ENCODE measurements around the gene CD247.

The CD247 gene

GRCh38 chr1:167457936-167458584, 60.3 kb downstream of the CD247 start:
- no peak for DNase-seq

- no peak for DNase-seq
Observed at GRCh38 chr1:167456926-167457325, 61.4 kb downstream of the CD247 start.

GRCh38 chr1:167456524-167456923, 61.8 kb downstream of the CD247 start:
- no peak for DNase-seq

GRCh38 chr1:167455786-167456446, 62.4 kb downstream of the CD247 start:
- DNase-seq: no peak

GRCh38 chr1:167454894-167455785, 63.2 kb downstream of the CD247 start:
- DNase-seq: peak; percentile 28

- no peak for DNase-seq
Observed at GRCh38 chr1:167454304-167454893, 63.9 kb downstream of the CD247 start.

- DNase-seq: no peak
Observed at GRCh38 chr1:167453123-167453522, 65.2 kb downstream of the CD247 start.

GRCh38 chr1:167452483-167452882, 65.8 kb downstream of the CD247 start:
- DNase-seq: no peak

GRCh38 chr1:167450843-167451242, 67.5 kb downstream of the CD247 start:
- DNase-seq: no peak

- DNase-seq: no peak
Observed at GRCh38 chr1:167447521-167448136, 70.7 kb downstream of the CD247 start.

- no peak for DNase-seq
Observed at GRCh38 chr1:167446966-167447365, 71.4 kb downstream of the CD247 start.

GRCh38 chr1:167443757-167444156, 74.6 kb downstream of the CD247 start:
- DNase-seq: no peak

GRCh38 chr1:167442854-167443565, 75.3 kb downstream of the CD247 start:
- no peak for DNase-seq

- DNase-seq: peak; percentile 66
Observed at GRCh38 chr1:167442142-167442848, 76.0 kb downstream of the CD247 start.

- no peak for DNase-seq
Observed at GRCh38 chr1:167441222-167441621, 77.1 kb downstream of the CD247 start.

GRCh38 chr1:167440776-167441175, 77.6 kb downstream of the CD247 start:
- no peak for DNase-seq

- no peak for DNase-seq
Observed at GRCh38 chr1:167440345-167440744, 78.0 kb downstream of the CD247 start.

- DNase-seq: peak; percentile 44
Observed at GRCh38 chr1:167439301-167439988, 78.9 kb downstream of the CD247 start.

GRCh38 chr1:167438171-167439138, 79.9 kb downstream of the CD247 start:
- DNase-seq: no peak

- no peak for DNase-seq
Observed at GRCh38 chr1:167435484-167435883, 82.8 kb downstream of the CD247 start.

Data from fibroblast of skin of right biceps (primary cell).